ENCODE measurements around the gene ADAM22. TPM values are rescaled to one million over a fixed set of nuclear protein-coding genes. Genes with fewer than 3 reads are reported as not detected.

The ADAM22 gene
- total and polyA plus RNA-seq, 10 of the 15 experiments (the other 5 are each of a cell fraction or from before 2014, with no cell fraction given) = 1.4 to 24.5 (median 7.6) TPM

DNA sequence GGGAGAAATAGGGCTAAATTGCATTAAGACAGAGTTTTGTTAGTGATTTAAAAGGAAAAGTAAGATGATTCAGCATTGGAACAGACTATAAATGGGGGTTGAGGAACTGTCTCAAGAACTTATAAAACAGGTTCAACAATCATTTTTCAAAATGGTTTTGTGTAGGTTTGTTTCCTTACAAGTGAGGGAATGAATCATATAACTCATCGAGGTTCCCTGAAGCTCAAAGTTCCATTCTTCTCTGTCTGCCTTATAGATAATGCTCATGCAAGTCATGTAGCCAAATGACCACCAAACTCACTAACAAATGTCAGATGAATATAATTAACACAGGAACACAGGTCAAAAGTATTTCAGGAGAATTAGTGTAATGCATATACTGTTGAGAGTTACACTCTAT lies 27.7 kb downstream of the ADAM22 start:
- RAD21 ChIA-PET (ENCODE audit: unreplicated experiment) = no interaction called here
- H3K27me3 ChIP-seq (replicated peaks in 1 of 2; ENCODE audit: control insufficient read depth in 2 of 2, insufficient read depth in 2 of 2, low read length in 1 of 2) = no peaks in the 10 kb centered on the region
- WGBS (ENCODE audit: insufficient coverage, insufficient replicate concordance, low lambda C conversion rate, missing lambda C conversion rate) = 0% methylated on average over 1 of the region's 1 CpG
- no peak overlapping the region for H3K27ac ChIP-seq (ENCODE audit: control insufficient read depth, insufficient read depth)
- intact Hi-C loops (cut with micrococcal nuclease; ENCODE audit: unreplicated experiment) (no loop called here), in situ Hi-C loops (cut with MboI) (no loop called here)
- ATAC-seq (no peak), FAIRE-seq (peak; percentile 31), DNase-seq (ENCODE audit: low read depth, low spot score) (no peak)
- SMC1A ChIA-PET (ENCODE audit: uncharacterized antibody, unreplicated experiment) = interaction anchor here (0.6 to 3.4 kb wide), 4 partner anchors 16 to 233 kb away, joined by 3 to 11 read pairs (median 3); no protein-coding TSS in a partner anchor
- H3K36me3 ChIP-seq (ENCODE audit: control insufficient read depth in 2 of 2, insufficient read depth in 2 of 2, low read length in 1 of 2) = no peaks in the 10 kb centered on the region; a peak in 1 of 4 replicates
- POLR2A ChIA-PET = no interaction called here
- H2AFZ ChIP-seq (ENCODE audit: control insufficient read depth, low read depth, low read length) = no peak overlapping the region
- no peaks in the 10 kb centered on the region for H3K4me1 ChIP-seq (ENCODE audit: control insufficient read depth, insufficient read depth, low read length)
- H3K9ac ChIP-seq (ENCODE audit: control insufficient read depth, insufficient read depth, low read length) = no peak overlapping the region
- H4K20me1 ChIP-seq (ENCODE audit: control insufficient read depth, insufficient read depth) = no peaks in the 10 kb centered on the region
- CTCF ChIA-PET = interaction anchor here (0.6 kb wide), 1 partner anchor 324 kb away, joined by 3 read pairs; no protein-coding TSS in a partner anchor
- TF ChIP-seq YBX1 (IDR thresholded peaks at IDR 0.05) = no peak
- no peak overlapping the region for H3K4me3 ChIP-seq
- H3K9me3 ChIP-seq (replicated peaks; ENCODE audit: control insufficient read depth, insufficient read depth, low read length) = peaks cover 2% of the 10 kb centered on the region
- H3K79me2 ChIP-seq (ENCODE audit: control insufficient read depth, insufficient read depth, low read length) = no peaks in the 10 kb centered on the region
- no peak overlapping the region for H3K4me2 ChIP-seq (ENCODE audit: control insufficient read depth, insufficient read depth)
- BruUV-seq (replicated peaks) = no TSS peak

DNA sequence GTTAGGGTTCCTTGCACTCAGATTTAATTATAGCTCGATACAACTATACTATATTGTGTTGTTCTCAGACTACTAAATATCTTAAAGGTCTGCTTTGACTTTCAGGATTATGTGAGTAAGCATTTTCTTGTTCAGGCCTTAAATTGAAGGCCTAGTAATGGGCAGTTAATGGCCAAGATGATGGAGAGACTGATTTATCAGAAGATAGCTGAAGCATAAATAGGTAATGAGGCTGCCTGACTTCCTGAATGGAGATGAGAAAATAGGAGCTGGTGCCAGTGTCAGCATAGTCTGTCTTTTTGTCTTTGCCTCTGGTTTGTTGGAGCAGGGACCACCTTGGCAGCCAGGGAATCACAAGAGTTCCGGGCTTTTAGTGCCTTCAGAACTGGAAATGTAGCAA lies 32.2 kb downstream of the ADAM22 start:
- H4K20me1 ChIP-seq (ENCODE audit: control insufficient read depth, insufficient read depth) = no peaks in the 10 kb centered on the region
- ATAC-seq (no peak), DNase-seq (ENCODE audit: low read depth, low spot score) (no peak), FAIRE-seq (no peak)
- H3K9ac ChIP-seq (ENCODE audit: control insufficient read depth, insufficient read depth, low read length) = no peak overlapping the region
- H3K4me1 ChIP-seq (ENCODE audit: control insufficient read depth, insufficient read depth, low read length) = no peaks in the 10 kb centered on the region
- ChIA-PET RAD21 (ENCODE audit: unreplicated experiment) (no interaction called here), CTCF (interaction anchor here (2.4 kb wide), 1 partner anchor 40 kb away, joined by 10 read pairs; no protein-coding TSS in a partner anchor), SMC1A (ENCODE audit: uncharacterized antibody, unreplicated experiment) (interaction anchor here (0.8 to 1.4 kb wide), 2 partner anchors 30 to 106 kb away, joined by 5 to 6 read pairs; no protein-coding TSS in a partner anchor), POLR2A (interaction anchor here (0.5 kb wide), 1 partner anchor 56 kb away, joined by 4 read pairs; no protein-coding TSS in a partner anchor)
- no peaks in the 10 kb centered on the region for H3K27me3 ChIP-seq (replicated peaks in 1 of 2; ENCODE audit: control insufficient read depth in 2 of 2, insufficient read depth in 2 of 2, low read length in 1 of 2)
- intact Hi-C loops (cut with micrococcal nuclease; ENCODE audit: unreplicated experiment) (no loop called here), in situ Hi-C loops (cut with MboI) (no loop called here)
- H3K9me3 ChIP-seq (replicated peaks; ENCODE audit: control insufficient read depth, insufficient read depth, low read length) = peaks cover 4% of the 10 kb centered on the region; the same call in 2 of the 3 replicates
- H3K36me3 ChIP-seq (ENCODE audit: control insufficient read depth in 2 of 2, insufficient read depth in 2 of 2, low read length in 1 of 2) = no peaks in the 10 kb centered on the region
- H3K4me2 ChIP-seq (ENCODE audit: control insufficient read depth, insufficient read depth) = no peak overlapping the region
- H3K27ac ChIP-seq (ENCODE audit: control insufficient read depth, insufficient read depth) = no peak overlapping the region
- H3K4me3 ChIP-seq = no peak overlapping the region
- WGBS (ENCODE audit: insufficient coverage, insufficient replicate concordance, low lambda C conversion rate, missing lambda C conversion rate) = 75% methylated on average over 2 of the region's 2 CpGs
- no TSS peak for BruUV-seq (replicated peaks)
- H2AFZ ChIP-seq (ENCODE audit: control insufficient read depth, low read depth, low read length) = no peak overlapping the region
- no peaks in the 10 kb centered on the region for H3K79me2 ChIP-seq (ENCODE audit: control insufficient read depth, insufficient read depth, low read length)
- TF ChIP-seq SPI1 (IDR thresholded peaks at IDR 0.05; ENCODE audit: borderline replicate concordance, insufficient read depth, low read depth, low read length) (no peak), ZZZ3 (IDR thresholded peaks at IDR 0.05; ENCODE audit: control insufficient read depth, insufficient read length, low read depth) (no peak), FOXM1 (IDR thresholded peaks at IDR 0.05; ENCODE audit: low read depth, low read length) (no peak), CHD4 (IDR thresholded peaks at IDR 0.05) (no peak), CBFB (IDR thresholded peaks at IDR 0.05; ENCODE audit: low read depth) (no peak), PAX8 (IDR thresholded peaks at IDR 0.05) (no peak), E4F1 (IDR thresholded peaks at IDR 0.05; ENCODE audit: borderline replicate concordance, partially characterized antibody) (no peak), ZNF217 (IDR thresholded peaks at IDR 0.05) (no peak), GABPA (IDR thresholded peaks at IDR 0.05; ENCODE audit: low read depth) (no peak)
- TF ChIP-seq, protein P1, sequence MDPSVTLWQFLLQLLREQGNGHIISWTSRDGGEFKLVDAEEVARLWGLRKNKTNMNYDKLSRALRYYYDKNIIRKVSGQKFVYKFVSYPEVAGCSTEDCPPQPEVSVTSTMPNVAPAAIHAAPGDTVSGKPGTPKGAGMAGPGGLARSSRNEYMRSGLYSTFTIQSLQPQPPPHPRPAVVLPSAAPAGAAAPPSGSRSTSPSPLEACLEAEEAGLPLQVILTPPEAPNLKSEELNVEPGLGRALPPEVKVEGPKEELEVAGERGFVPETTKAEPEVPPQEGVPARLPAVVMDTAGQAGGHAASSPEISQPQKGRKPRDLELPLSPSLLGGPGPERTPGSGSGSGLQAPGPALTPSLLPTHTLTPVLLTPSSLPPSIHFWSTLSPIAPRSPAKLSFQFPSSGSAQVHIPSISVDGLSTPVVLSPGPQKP (IDR thresholded peaks at IDR 0.05; ENCODE audit: low read depth, low read length) = no peak

All from GM12878 (cell line).